ENCODE data around the gene MT2A.

DNA sequence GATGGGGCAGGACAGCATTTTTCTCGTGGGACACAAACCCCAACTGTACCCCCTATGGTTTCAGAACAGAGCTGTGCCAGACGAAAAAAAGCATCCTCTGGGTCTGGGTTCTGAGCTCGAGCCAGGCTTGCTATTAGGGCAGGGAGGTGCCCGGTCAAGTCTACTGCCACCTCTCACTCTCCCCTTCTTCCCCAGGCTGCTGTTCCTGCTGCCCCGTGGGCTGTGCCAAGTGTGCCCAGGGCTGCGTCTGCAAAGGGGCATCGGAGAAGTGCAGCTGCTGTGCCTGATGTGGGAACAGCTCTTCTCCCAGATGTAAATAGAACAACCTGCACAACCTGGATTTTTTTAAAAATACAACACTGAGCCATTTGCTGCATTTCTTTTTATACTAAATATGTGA lies 18.3 kb downstream of the MT2A start:
- TF ChIP-seq, protein P1, sequence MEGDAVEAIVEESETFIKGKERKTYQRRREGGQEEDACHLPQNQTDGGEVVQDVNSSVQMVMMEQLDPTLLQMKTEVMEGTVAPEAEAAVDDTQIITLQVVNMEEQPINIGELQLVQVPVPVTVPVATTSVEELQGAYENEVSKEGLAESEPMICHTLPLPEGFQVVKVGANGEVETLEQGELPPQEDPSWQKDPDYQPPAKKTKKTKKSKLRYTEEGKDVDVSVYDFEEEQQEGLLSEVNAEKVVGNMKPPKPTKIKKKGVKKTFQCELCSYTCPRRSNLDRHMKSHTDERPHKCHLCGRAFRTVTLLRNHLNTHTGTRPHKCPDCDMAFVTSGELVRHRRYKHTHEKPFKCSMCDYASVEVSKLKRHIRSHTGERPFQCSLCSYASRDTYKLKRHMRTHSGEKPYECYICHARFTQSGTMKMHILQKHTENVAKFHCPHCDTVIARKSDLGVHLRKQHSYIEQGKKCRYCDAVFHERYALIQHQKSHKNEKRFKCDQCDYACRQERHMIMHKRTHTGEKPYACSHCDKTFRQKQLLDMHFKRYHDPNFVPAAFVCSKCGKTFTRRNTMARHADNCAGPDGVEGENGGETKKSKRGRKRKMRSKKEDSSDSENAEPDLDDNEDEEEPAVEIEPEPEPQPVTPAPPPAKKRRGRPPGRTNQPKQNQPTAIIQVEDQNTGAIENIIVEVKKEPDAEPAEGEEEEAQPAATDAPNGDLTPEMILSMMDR (IDR thresholded peaks at IDR 0.05) = no peak
- TF ChIP-seq POLR2A (IDR thresholded peaks at IDR 0.05) = no peak
